Liver (tissue), 3 donors: ENCODE data around the gene ARMH1.

Source experiments
- ATF3 ChIP-seq: IDR thresholded peaks from 2 replicates; pipeline ENCODE4 v1.6.1; 2016; ENCODE audit warnings: antibody characterized with exemption
- CTCF ChIP-seq: fragments of 150-350 bp; IDR thresholded peaks from 2 replicates; pipeline ENCODE4 v1.5.1; 2017; ENCODE audit warnings: improper control_type of control experiment, low read depth, low read length; ENCODE audit not compliant: missing input control
- EGR1 ChIP-seq, 2 donors: IDR thresholded peaks; 2 replicates each; pipeline ENCODE4 v1.6.1; 2016 to 2018; ENCODE audit warnings: antibody characterized with exemption in 2 of 2, low read depth in 2 of 2
- FOXA2 ChIP-seq: IDR thresholded peaks from 2 replicates; pipeline ENCODE4 v1.6.1; 2016; ENCODE audit warnings: antibody characterized with exemption
- GABPA ChIP-seq, 2 donors: IDR thresholded peaks in 1 of 2; conservative IDR thresholded peaks in 1 of 2; 2 replicates each; pipeline ENCODE4 v1.6.1; 2016; ENCODE audit warnings: antibody characterized with exemption in 2 of 2, mild to moderate bottlenecking in 1 of 2, moderate library complexity in 1 of 2
- MAX ChIP-seq: IDR thresholded peaks from 2 replicates; pipeline ENCODE4 v1.6.1; 2016; ENCODE audit warnings: antibody characterized with exemption
- TAF1 ChIP-seq: conservative IDR thresholded peaks from 2 replicates; pipeline ENCODE4 v1.6.1; 2016; ENCODE audit warnings: antibody characterized with exemption, mild to moderate bottlenecking
- YY1 ChIP-seq: IDR thresholded peaks from 2 replicates; pipeline ENCODE4 v1.6.1; 2016; ENCODE audit warnings: antibody characterized with exemption, mild to moderate bottlenecking
- ZBTB33 ChIP-seq: IDR thresholded peaks from 2 replicates; pipeline ENCODE4 v1.6.1; 2016; ENCODE audit warnings: antibody characterized with exemption
- donor health status: healthy.
- donor health status: healthy.

- TF ChIP-seq EGR1 (IDR thresholded peaks at IDR 0.05; ENCODE audit: low read depth in 2 of 2) (no peak), CTCF (no peak), FOXA2 (no peak), MAX (no peak), ATF3 (no peak), GABPA (IDR thresholded peaks at IDR 0.05 in 1 of 2, conservative IDR thresholded peaks at IDR 0.05 in 1 of 2) (no peak), TAF1 (peak; percentile 65), ZBTB33 (no peak), YY1 (no peak)
Measured at GRCh38 chr1:44673675-44674112, 820 bp upstream of the ARMH1 start.
